Measurements from ENCODE around the gene IBSP.

Gene IBSP

DNA sequence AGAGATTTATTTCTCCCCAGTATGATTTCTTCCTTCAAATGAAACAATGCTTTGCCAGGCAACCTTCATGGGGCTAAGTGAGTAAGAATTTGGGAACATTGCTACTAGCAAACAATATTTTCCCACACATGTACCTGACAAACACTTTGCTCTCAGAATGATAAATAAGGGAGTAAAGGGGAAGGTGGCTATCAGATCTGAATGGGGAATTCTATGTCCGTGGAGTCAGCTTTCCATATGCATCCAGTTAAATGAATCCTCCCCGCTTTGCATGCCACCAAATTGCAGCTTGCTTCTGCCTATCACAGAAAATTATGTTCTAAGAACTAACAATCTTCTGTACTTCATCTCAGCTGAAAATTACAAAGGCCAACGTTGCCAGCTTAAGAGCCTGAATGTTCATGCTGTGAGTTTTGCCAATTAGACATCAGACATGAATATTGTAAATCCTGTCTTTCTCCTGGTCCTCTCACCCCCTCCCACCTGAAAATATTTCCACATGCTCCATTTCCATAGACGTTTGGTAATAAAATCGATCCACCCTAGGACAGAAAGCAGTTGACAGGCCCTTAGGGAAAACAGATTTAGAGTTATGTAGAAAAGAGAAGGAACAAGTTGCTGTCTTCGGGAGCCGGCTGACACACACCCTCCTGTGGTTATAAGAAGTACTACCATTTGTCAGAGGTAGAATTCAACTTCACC, 39.7 kb downstream of the IBSP start:
- DNase-seq (ENCODE audit: low spot score) = peak; percentile 62

- no peak for DNase-seq (ENCODE audit: low spot score)
Observed at GRCh38 chr4:87839592-87839946, 40.2 kb downstream of the IBSP start.

DNA sequence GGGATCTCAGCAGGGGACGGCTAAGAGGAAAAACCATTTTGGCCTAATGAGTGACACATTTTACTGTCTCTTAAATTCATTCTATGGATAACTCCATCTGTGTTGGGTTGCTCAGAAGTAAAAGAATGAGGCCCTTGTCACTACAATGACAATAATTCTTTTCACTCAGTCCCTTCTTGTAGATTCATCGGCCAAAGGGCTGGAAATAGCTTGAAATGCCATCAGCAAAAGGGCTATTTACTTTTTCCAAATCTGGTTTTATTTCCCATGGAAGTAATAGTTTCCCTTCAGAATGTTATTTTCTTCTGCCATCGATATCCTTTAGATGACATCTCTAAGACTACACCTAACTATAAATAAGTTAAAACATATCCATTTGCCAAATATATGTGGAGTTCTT, 40.8 kb downstream of the IBSP start:
- no peak for DNase-seq (ENCODE audit: low spot score)

- peak; percentile 84 for DNase-seq (ENCODE audit: low spot score)
Observed at GRCh38 chr4:87843936-87844335, 44.6 kb downstream of the IBSP start.

DNA sequence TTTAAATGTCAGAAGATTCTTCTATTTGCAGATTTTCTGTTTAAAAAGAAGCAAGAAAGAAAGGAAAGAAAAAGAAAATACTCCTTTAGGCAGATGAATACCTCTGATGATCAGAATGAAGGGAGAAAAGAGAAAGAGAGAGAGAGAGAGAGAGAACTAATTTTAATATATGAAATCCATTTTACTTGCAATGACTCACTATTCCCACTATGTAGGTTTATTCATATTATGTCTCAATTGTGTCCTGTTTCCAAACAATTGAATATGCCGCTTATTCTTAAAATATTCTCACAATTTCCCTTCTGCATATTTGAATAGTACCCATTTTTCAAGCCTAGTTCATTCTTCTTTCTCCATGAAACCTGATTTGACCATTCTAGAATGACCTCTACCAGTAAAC, 45.1 kb downstream of the IBSP start:
- no peak for DNase-seq (ENCODE audit: low spot score)

GRCh38 chr4:87846226-87846625, 46.9 kb downstream of the IBSP start:
- no peak for DNase-seq (ENCODE audit: low spot score)

DNA sequence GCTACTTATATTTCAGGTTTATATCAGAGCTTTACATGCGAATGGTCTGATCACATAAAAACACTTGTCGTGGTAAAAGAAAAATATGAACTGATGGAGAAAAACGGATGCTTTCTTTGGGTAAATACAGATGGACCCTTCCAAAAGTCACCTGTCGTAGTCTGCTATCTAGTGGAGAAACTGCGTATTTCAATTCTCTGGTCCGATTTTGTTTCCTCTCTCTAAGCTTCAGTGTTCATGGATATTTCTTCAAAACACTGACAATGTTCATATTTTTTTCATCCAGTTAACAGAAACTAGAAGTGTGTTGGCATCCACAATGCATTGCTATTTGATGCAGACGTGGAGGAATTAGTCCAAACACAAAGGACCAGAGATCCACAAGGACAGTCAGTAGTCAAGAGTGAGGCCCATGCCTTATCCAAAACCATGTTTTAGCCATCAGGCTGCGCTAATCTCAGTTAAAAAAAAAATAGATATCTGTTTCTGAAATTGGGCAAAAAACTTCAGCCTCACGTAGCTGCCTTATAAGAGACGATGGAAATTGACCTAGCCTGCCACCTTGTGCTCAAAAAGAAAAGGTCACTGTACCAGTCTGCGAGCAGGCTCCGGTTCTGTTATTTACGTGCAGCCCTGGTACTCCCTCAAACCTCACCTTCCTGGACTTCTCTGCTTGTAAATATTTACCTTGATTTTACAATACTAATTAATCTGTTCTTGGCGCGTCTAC, 49.4 kb downstream of the IBSP start:
- peak; percentile 65 for DNase-seq (ENCODE audit: low spot score)

- DNase-seq (ENCODE audit: low spot score) = no peak
Observed at GRCh38 chr4:87849612-87850011, 50.3 kb downstream of the IBSP start.

DNA sequence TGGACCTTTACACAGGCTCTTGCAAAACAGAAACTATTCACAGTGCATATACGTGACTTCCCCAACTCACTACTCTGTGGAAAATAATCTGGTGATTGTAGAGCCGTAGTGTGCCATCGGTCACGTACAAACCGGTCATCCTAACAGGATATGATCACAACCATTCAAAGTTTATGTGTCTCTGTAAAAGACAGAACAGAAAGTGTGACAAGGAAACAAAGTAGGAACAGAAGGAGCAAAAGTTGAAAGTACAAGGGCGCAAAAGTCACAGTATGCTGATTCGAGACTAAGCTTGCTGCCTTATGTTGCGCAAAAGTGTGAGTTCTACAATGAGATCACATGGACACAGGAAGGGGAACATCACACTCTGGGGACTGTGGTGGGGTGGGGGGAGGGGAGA, 52.0 kb downstream of the IBSP start:
- DNase-seq (ENCODE audit: low spot score) = no peak

GRCh38 chr4:87851953-87852352, 52.6 kb downstream of the IBSP start:
- no peak for DNase-seq (ENCODE audit: low spot score)

DNA sequence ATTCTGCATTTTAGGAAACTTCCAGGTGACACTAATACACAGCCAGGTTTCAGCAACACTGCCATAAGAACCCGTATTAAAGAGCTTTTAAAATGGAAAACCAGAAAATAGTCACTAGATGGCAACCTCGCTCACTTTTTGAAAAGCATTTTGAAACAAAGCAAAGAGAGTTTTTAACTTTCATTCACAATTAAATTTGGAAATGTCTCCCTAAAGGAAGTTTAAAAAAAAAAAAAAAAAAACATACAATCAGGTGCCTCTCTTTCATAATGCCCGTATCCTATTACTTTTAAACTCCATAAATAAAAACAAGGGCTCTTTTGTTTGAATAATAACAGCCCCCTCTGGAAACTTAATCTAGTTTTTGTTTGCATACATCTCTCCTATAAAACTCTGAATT, 53.8 kb downstream of the IBSP start:
- DNase-seq (ENCODE audit: low spot score) = peak; percentile 37

DNA sequence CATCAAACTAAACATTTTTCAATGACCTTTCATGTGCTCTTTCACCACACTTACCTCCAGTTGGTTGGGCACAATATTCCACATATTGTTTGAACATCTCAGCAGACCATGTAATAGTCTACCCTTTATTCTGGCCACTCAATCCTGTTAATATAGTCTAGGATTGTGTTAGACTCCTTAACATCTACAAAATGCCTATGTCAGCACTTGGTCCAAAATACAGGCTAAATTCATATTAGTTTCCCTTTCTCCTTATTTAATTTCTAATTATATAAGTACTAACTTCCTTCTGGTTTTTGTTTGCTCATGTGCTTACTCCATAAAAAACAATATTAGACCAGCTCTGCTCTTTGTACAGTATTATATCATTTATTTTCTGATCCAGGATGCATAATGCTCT, 54.5 kb downstream of the IBSP start:
- no peak for DNase-seq (ENCODE audit: low spot score)

- no peak for DNase-seq (ENCODE audit: low spot score)
Observed at GRCh38 chr4:87855559-87855958, 56.2 kb downstream of the IBSP start.

DNA sequence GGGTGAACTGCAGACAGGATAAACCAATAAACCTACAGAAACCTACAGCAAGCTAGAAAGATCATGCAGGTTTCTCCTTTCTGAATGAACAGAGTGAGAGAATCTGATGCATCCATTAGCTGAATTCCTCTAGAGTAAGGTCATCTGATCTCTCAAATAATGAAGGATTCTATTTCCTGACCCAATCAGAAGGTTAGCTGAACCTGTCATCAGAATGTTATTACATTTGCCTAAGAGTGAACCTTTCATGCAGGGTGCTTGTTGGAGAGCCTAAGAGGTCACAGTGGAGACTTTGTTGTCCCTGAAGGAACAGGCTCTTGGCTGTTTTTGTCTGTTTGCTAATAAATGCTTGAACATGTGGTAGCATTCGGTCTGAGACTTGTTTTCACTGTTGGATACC, 57.5 kb downstream of the IBSP start:
- no peak for DNase-seq (ENCODE audit: low spot score)

- no peak for DNase-seq (ENCODE audit: low spot score)
Observed at GRCh38 chr4:87857789-87858188, 58.4 kb downstream of the IBSP start.
